ENCODE results near the gene PPP2R3B. TPM values are rescaled to one million over a fixed set of nuclear protein-coding genes. Genes with fewer than 3 reads are reported as not detected.

The PPP2R3B gene
- total RNA-seq, 1 experiment from 2014 or later: 19.1 TPM

GRCh38 chrX:426881-427280 is 40.2 kb upstream of the PPP2R3B start:
- ATAC-seq (no peak; the same call in 1 of the 2 replicates), DNase-seq (ENCODE audit: low read depth, low spot score) (no peak)
- H3K9me2 ChIP-seq (ENCODE audit: insufficient read depth): no peaks in the 10 kb centered on the region
- intact Hi-C loops (cut with micrococcal nuclease): loop anchor here (5.0 kb wide), 1 partner anchor 695 kb away; no protein-coding TSS in a partner anchor
- no peaks in the 10 kb centered on the region for H3K36me3 ChIP-seq (ENCODE audit: control insufficient read depth in 1 of 2, insufficient read depth in 2 of 2, low read length in 2 of 2)
- H4K20me1 ChIP-seq (ENCODE audit: insufficient read depth): no peaks in the 10 kb centered on the region
- H3K9ac ChIP-seq (ENCODE audit: low read length): no peak overlapping the region
- CTCF ChIA-PET: no interaction called here
- POLR2A ChIA-PET: no interaction called here
- BruUV-seq (replicated peaks): no TSS peak
- no peaks in the 10 kb centered on the region for H3K9me3 ChIP-seq (ENCODE audit: control insufficient read depth in 1 of 2, insufficient read depth in 1 of 2, low read depth in 1 of 2, low read length in 2 of 2)
- H2AFZ ChIP-seq (ENCODE audit: low read depth, low read length, poor library complexity, severe bottlenecking): no peak overlapping the region
- H3K27me3 ChIP-seq (ENCODE audit: insufficient read depth, low read length): no peaks in the 10 kb centered on the region
- no peak overlapping the region for H3K4me2 ChIP-seq (ENCODE audit: low read length)
- TF ChIP-seq POLR2AphosphoS5 (IDR thresholded peaks at IDR 0.05; ENCODE audit: low read depth, low read length) (no peak), REST (IDR thresholded peaks at IDR 0.05; ENCODE audit: low read depth) (no peak), EZH2 (IDR thresholded peaks at IDR 0.05) (no peak), MAX (IDR thresholded peaks at IDR 0.05) (no peak), ZFX (IDR thresholded peaks at IDR 0.05) (no peak), EZH2phosphoT487 (IDR thresholded peaks at IDR 0.05; ENCODE audit: borderline replicate concordance) (no peak), RAD21 (IDR thresholded peaks at IDR 0.05; ENCODE audit: low read depth) (no peak)
- no peaks in the 10 kb centered on the region for H3K4me1 ChIP-seq (ENCODE audit: control insufficient read depth in 1 of 2, insufficient read depth in 2 of 2, low read length in 2 of 2)
- no peaks in the 10 kb centered on the region for H3K79me2 ChIP-seq (ENCODE audit: insufficient read depth, low read length)
- H3K27ac ChIP-seq (ENCODE audit: low read depth, low read length): no peak overlapping the region
- RAD21 ChIA-PET (ENCODE audit: low non-redundant PET in 1 of 2, low total read pairs in 2 of 2, uncharacterized antibody in 2 of 2, unreplicated experiment in 2 of 2): no interaction called here
- no peak overlapping the region for H3K4me3 ChIP-seq (replicated peaks in 1 of 2; ENCODE audit: low read depth in 1 of 2, low read length in 2 of 2)

Measured in HCT116 (cell line).